ENCODE measurements around the gene XRCC1.

DNA sequence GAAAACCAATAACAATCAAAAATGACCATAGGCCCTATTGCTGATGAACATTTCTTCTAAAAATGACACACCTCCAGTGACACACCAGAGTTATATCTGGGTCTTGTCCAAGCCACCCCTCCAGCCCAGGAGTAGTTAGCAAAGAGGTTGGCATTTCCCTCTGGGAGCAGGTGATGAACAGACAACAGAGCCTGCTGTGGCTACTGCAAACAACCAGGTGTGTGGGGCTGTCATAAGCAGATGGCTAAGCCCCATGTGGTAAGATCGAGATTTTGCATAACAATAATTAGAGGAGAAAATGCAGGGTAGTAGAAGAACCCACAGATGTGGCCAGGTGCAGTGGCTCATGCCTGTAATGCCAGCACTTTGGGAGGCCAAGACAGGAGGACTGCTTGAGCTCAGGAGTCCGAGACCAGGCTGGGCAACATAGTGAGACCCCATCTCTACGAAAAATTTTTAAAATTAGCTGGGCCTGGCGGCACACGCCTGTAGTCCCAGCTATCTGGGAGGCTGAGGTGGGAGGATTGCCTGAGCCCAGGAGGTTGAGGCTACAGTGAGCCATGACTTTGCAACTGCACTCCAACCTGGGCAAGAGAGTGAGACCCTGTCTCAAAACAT lies 5.0 kb downstream of the XRCC1 start:
- TF ChIP-seq, protein P1, sequence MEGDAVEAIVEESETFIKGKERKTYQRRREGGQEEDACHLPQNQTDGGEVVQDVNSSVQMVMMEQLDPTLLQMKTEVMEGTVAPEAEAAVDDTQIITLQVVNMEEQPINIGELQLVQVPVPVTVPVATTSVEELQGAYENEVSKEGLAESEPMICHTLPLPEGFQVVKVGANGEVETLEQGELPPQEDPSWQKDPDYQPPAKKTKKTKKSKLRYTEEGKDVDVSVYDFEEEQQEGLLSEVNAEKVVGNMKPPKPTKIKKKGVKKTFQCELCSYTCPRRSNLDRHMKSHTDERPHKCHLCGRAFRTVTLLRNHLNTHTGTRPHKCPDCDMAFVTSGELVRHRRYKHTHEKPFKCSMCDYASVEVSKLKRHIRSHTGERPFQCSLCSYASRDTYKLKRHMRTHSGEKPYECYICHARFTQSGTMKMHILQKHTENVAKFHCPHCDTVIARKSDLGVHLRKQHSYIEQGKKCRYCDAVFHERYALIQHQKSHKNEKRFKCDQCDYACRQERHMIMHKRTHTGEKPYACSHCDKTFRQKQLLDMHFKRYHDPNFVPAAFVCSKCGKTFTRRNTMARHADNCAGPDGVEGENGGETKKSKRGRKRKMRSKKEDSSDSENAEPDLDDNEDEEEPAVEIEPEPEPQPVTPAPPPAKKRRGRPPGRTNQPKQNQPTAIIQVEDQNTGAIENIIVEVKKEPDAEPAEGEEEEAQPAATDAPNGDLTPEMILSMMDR (IDR thresholded peaks at IDR 0.05) = no peak
- no peak for TF ChIP-seq POLR2A (IDR thresholded peaks at IDR 0.05)

Data from thyroid gland (tissue), 4 donors.